Endothelial cell of umbilical vein (primary cell): Measurements from ENCODE around the gene PLEKHG3. TPM values are rescaled to one million over a fixed set of nuclear protein-coding genes. Genes with fewer than 3 reads are reported as not detected.

Experiments
- BruUV-seq: library from RNA; stranded (reverse); fragments of 400-500 nt; replicated peaks from 2 replicates; lab custom pipeline; 2021; lab: Mats Ljungman, UMichigan
- CTCF ChIA-PET: fragments of 300-600, 350-600 bp; sonication (Branson Sonifier 250); formaldehyde crosslinking; loops from one replicate; lab custom pipeline; 2021; ENCODE audit warnings: antibody characterized with exemption, inconsistent platforms; lab: Charles Lee
- POLR2A ChIA-PET: fragments of 300-600, 350-600 bp; sonication (Branson Sonifier 250); formaldehyde crosslinking; loops from one replicate; lab custom pipeline; 2021; ENCODE audit warnings: antibody characterized with exemption, inconsistent platforms; lab: Charles Lee
- DNase-seq: peaks from one replicate; pipeline ENCODE4 v3.0.0-alpha.2; 2011; ENCODE audit warnings: low read depth, low spot score
- FAIRE-seq: peaks from 2 replicates; lab custom pipeline; 2011; peaks lifted over from hg19 to GRCh38; lab: Jason Lieb, UNC
- H2AFZ ChIP-seq: 2 replicates; pipeline ENCODE4 v1.6.0; 2012; ENCODE audit warnings: low read depth, low read length, control low read depth, inconsistent platforms
- H3K27ac ChIP-seq: 2 replicates; pipeline ENCODE4 v1.5.1; 2011; ENCODE audit warnings: low read depth, mild to moderate bottlenecking, control low read depth, low read length, moderate library complexity; ENCODE audit not compliant: insufficient read depth
- H3K27me3 ChIP-seq, 2 experiments: 2 replicates each; pipeline versions ENCODE4 v1.6.0 to v1.6.1; 2011; ENCODE audit warnings: low read length in 2 of 2, mixed read lengths in 1 of 2; ENCODE audit not compliant: control insufficient read depth in 2 of 2, insufficient read depth in 2 of 2
- H3K36me3 ChIP-seq, 2 experiments: 2 replicates in 1 of 2; 3 replicates in 1 of 2; pipeline ENCODE4 v1.5.1; 2011; ENCODE audit warnings: low read length in 2 of 2, mild to moderate bottlenecking in 1 of 2, moderate library complexity in 1 of 2; ENCODE audit not compliant: control insufficient read depth in 2 of 2, insufficient read depth in 2 of 2; ENCODE audit errors: extremely low read depth in 1 of 2
- H3K4me1 ChIP-seq: 3 replicates; pipeline ENCODE4 v1.5.1; 2011; ENCODE audit warnings: mild to moderate bottlenecking, low read length; ENCODE audit not compliant: control insufficient read depth, insufficient read depth; ENCODE audit errors: extremely low read depth
- H3K4me2 ChIP-seq: 2 replicates; pipeline ENCODE4 v1.6.1; 2011; ENCODE audit warnings: low read length, control low read depth, mixed read lengths; ENCODE audit not compliant: insufficient read depth
- H3K4me3 ChIP-seq, 3 experiments: fragments of 200-600 bp in 1 of 3; sonication (generic), shearing (Covaris generic) in 1 of 3; replicated peaks in 1 of 3; 2 replicates each; pipeline ENCODE4 v1.5.1; 2011 to 2016; ENCODE audit warnings: control low read depth in 3 of 3, low read length in 3 of 3, mild to moderate bottlenecking in 2 of 3, inconsistent platforms in 1 of 3, low read depth in 1 of 3, moderate library complexity in 1 of 3; ENCODE audit not compliant: insufficient read depth in 1 of 3
- H3K79me2 ChIP-seq: 2 replicates; pipeline ENCODE4 v1.6.0; 2012; ENCODE audit warnings: low read length, inconsistent platforms; ENCODE audit not compliant: control insufficient read depth, insufficient read depth
- H3K9ac ChIP-seq: replicated peaks from 2 replicates; pipeline ENCODE3; 2011; ENCODE audit warnings: low read length, control low read depth; ENCODE audit not compliant: insufficient read depth; ENCODE audit errors: extremely low read depth
- H3K9me1 ChIP-seq: replicated peaks from 3 replicates; pipeline ENCODE4 v1.6.0; 2011; ENCODE audit warnings: mild to moderate bottlenecking, low read length; ENCODE audit not compliant: control insufficient read depth, insufficient read depth; ENCODE audit errors: extremely low read depth
- H3K9me3 ChIP-seq: replicated peaks from 2 replicates; pipeline ENCODE4 v1.5.1; 2012; ENCODE audit warnings: low read length, inconsistent platforms; ENCODE audit not compliant: control insufficient read depth, insufficient read depth
- H4K20me1 ChIP-seq: replicated peaks from 2 replicates; pipeline ENCODE3; 2011; ENCODE audit warnings: mild to moderate bottlenecking, low read length; ENCODE audit not compliant: control insufficient read depth, insufficient read depth; ENCODE audit errors: extremely low read depth
- CTCF ChIP-seq, 2 donors: IDR thresholded peaks; 1 replicate in 1 of 2; 2 replicates in 1 of 2; pipeline ENCODE4 v1.5.1; 2011; ENCODE audit warnings: low read length in 2 of 2, mild to moderate bottlenecking in 2 of 2, moderate library complexity in 2 of 2, control low read depth in 1 of 2, inconsistent platforms in 1 of 2, low read depth in 1 of 2; ENCODE audit not compliant: insufficient read depth in 1 of 2; ENCODE audit errors: extremely low read depth in 1 of 2
- EZH2 ChIP-seq: IDR thresholded peaks from 2 replicates; pipeline ENCODE4 v1.6.1; 2012; ENCODE audit warnings: borderline replicate concordance, low read depth, mild to moderate bottlenecking, moderate library complexity, low read length, inconsistent platforms; ENCODE audit not compliant: severe bottlenecking
- FOS ChIP-seq: IDR thresholded peaks from 2 replicates; pipeline ENCODE4 v1.6.1; 2011; ENCODE audit warnings: mild to moderate bottlenecking, low read length, moderate library complexity, borderline replicate concordance; ENCODE audit not compliant: insufficient read depth
- GATA2 ChIP-seq: IDR thresholded peaks from 2 replicates; pipeline ENCODE4 v1.7.0; 2011; ENCODE audit warnings: low read depth, mild to moderate bottlenecking, moderate library complexity, mixed read lengths, low read length; ENCODE audit not compliant: insufficient read length, insufficient read depth
- JUN ChIP-seq: IDR thresholded peaks from 2 replicates; pipeline ENCODE4 v1.6.1; 2011; ENCODE audit warnings: borderline replicate concordance, low read depth; ENCODE audit not compliant: insufficient read length, insufficient read depth
- MAX ChIP-seq: IDR thresholded peaks from 2 replicates; pipeline ENCODE4 v1.6.1; 2011; ENCODE audit not compliant: insufficient read depth, insufficient read length
- MYC ChIP-seq: IDR thresholded peaks from one replicate; pipeline ENCODE4 v1.6.1; 2011; ENCODE audit warnings: mild to moderate bottlenecking, low read depth, low read length
- POLR2A ChIP-seq: IDR thresholded peaks from 2 replicates; pipeline ENCODE4 v1.6.1; 2012; ENCODE audit warnings: low read depth, mild to moderate bottlenecking, control low read depth, low read length
- POLR2AphosphoS5 ChIP-seq: IDR thresholded peaks from 2 replicates; pipeline ENCODE4 v1.6.1; 2012; ENCODE audit warnings: low read depth, mild to moderate bottlenecking, control low read depth, low read length, moderate library complexity; ENCODE audit not compliant: insufficient read depth
- dilution Hi-C: fragments of 300-500 bp; cut with MboI; formaldehyde crosslinking; loops from one replicate; pipeline ENCODE4 v1.15.0; 2019; ENCODE audit warnings: low sequenced_read_pairs; ENCODE audit not compliant: extremely low pct_ligation_motif_present
- intact Hi-C: fragments of 100-400 bp; cut with micrococcal nuclease; formaldehyde crosslinking; loops from one replicate; pipeline ENCODE4 v1.10.0; 2022
- polyA plus RNA-seq, 4 experiments: library from polyadenylated mRNA; depleted of rRNA in 3 of 4; stranded (reverse) in 3 of 4; unstranded in 1 of 4; fragments of >200 nt; gene quantifications; 2 replicates each; pipeline versions ENCODE4 v1.2.1 to v1.2.3, GENCODE V29; 2011 to 2012; ENCODE audit warnings: missing spikeins in 1 of 4
- total RNA-seq: library from RNA; stranded (reverse); gene quantifications from 2 replicates; pipeline ENCODE4 v1.2.3, GENCODE V29; 2021

Gene PLEKHG3
- total and polyA plus RNA-seq, 2 donors (not counting 3 experiments of a cell fraction or from before 2014, with no cell fraction given), result 6.6 to 8.0 TPM

GRCh38 chr14:64768401-64769095 lies 64.3 kb downstream of the PLEKHG3 start:
- H3K79me2 ChIP-seq, result no peaks in the 10 kb centered on the region
- H3K9me1 ChIP-seq, result no peaks in the 10 kb centered on the region
- no peaks in the 10 kb centered on the region for H3K36me3 ChIP-seq
- H4K20me1 ChIP-seq, result no peaks in the 10 kb centered on the region
- no peak for FAIRE-seq
- no peak overlapping the region for H3K9ac ChIP-seq
- BruUV-seq, result no TSS peak
- H3K4me3 ChIP-seq, result no peak overlapping the region
- dilution Hi-C loops, result no loop called here
- intact Hi-C loops, result no loop called here
- H3K27me3 ChIP-seq, result no peaks in the 10 kb centered on the region
- TF ChIP-seq GATA2 (no peak), EZH2 (no peak), FOS (no peak), CTCF (IDR thresholded peaks at IDR 0.05; ENCODE audit: extremely low read depth in 1 of 2, insufficient read depth in 1 of 2, low read depth in 1 of 2, low read length in 2 of 2) (no peak), POLR2AphosphoS5 (no peak), JUN (no peak), MYC (no peak), MAX (no peak), POLR2A (no peak)
- no peak overlapping the region for H2AFZ ChIP-seq
- no peak for DNase-seq
- ChIA-PET CTCF (interaction anchor here (0.8 to 2.5 kb wide), 8 partner anchors 10 to 124 kb away, joined by 3 to 9 read pairs (median 4); no protein-coding TSS in a partner anchor), POLR2A (no interaction called here)
- no peaks in the 10 kb centered on the region for H3K9me3 ChIP-seq
- no peak overlapping the region for H3K4me2 ChIP-seq
- H3K4me1 ChIP-seq, result peaks cover 9% of the 10 kb centered on the region
- H3K27ac ChIP-seq, result no peak overlapping the region
